Measurements from ENCODE around the gene SSR4.

Gene SSR4

GRCh38 chrX:153782313-153782712 is 12.2 kb upstream of the SSR4 start:
- DNase-seq: no peak

GRCh38 chrX:153782871-153783270 is 11.6 kb upstream of the SSR4 start:
- no peak for DNase-seq

- no peak for DNase-seq
Observed at GRCh38 chrX:153783378-153784013, 11.0 kb upstream of the SSR4 start.

- DNase-seq: no peak
Observed at GRCh38 chrX:153784325-153784967, 10.0 kb upstream of the SSR4 start.

GRCh38 chrX:153786669-153787068 is 7.8 kb upstream of the SSR4 start:
- DNase-seq: no peak

GRCh38 chrX:153789654-153790053 is 4.8 kb upstream of the SSR4 start:
- DNase-seq: no peak

GRCh38 chrX:153791104-153791852 is 3.2 kb upstream of the SSR4 start:
- DNase-seq: no peak

GRCh38 chrX:153792368-153792767 is 2.1 kb upstream of the SSR4 start:
- DNase-seq: no peak

GRCh38 chrX:153793291-153793690 is 1.2 kb upstream of the SSR4 start:
- no peak for DNase-seq

GRCh38 chrX:153794897-153795816 is 689 bp downstream of the SSR4 start:
- DNase-seq: no peak

GRCh38 chrX:153797415-153798015 is 3.0 kb downstream of the SSR4 start:
- no peak for DNase-seq

- DNase-seq: no peak
Observed at GRCh38 chrX:153799326-153799725, 4.9 kb downstream of the SSR4 start.

GRCh38 chrX:153800177-153800722 is 5.8 kb downstream of the SSR4 start:
- no peak for DNase-seq

GRCh38 chrX:153800746-153801145 is 6.3 kb downstream of the SSR4 start:
- no peak for DNase-seq

- no peak for DNase-seq
Observed at GRCh38 chrX:153801669-153802068, 7.2 kb downstream of the SSR4 start.

- DNase-seq: no peak
Observed at GRCh38 chrX:153802513-153803045, 8.1 kb downstream of the SSR4 start.

GRCh38 chrX:153803211-153804099 is 9.0 kb downstream of the SSR4 start:
- no peak for DNase-seq

- no peak for DNase-seq
Observed at GRCh38 chrX:153804100-153804595, 9.7 kb downstream of the SSR4 start.

- DNase-seq: no peak
Observed at GRCh38 chrX:153804621-153805020, 10.2 kb downstream of the SSR4 start.

- no peak for DNase-seq
Observed at GRCh38 chrX:153805436-153805835, 11.0 kb downstream of the SSR4 start.
